HepG2 (cell line): Measurements from ENCODE around the gene KCTD19.

Experiments used
- CHD2 ChIP-seq: IDR thresholded peaks from 2 replicates; pipeline ENCODE4 v1.6.1; 2011; ENCODE audit warnings: low read depth, low read length, improper control_type of control experiment
- E2F5 ChIP-seq: sonication (generic); formaldehyde crosslinking; conservative IDR thresholded peaks from 2 replicates; pipeline ENCODE4 v1.4.0; 2020; ENCODE audit warnings: missing genetic modification reagents
- HCFC1 ChIP-seq: fragments of 150-350 bp; IDR thresholded peaks from 2 replicates; pipeline ENCODE4 v1.6.1; 2014; ENCODE audit warnings: low read depth, low read length
- HNRNPK ChIP-seq: fragments of 200-400 bp; formaldehyde crosslinking; IDR thresholded peaks from 2 replicates; pipeline ENCODE4 v1.6.1; 2018; ENCODE audit warnings: low read length, low read depth, moderate library complexity, mild to moderate bottlenecking; ENCODE audit not compliant: poor library complexity, severe bottlenecking
- MXI1 ChIP-seq: IDR thresholded peaks from 3 replicates; pipeline ENCODE4 v1.6.1; 2012; ENCODE audit warnings: low read depth, low read length, inconsistent platforms, borderline replicate concordance
- STAG1 ChIP-seq: sonication (generic); formaldehyde crosslinking; IDR thresholded peaks from 2 replicates; pipeline ENCODE4 v1.4.0; 2020; ENCODE audit warnings: missing genetic modification reagents
- TOE1 ChIP-seq: sonication (generic); formaldehyde crosslinking; IDR thresholded peaks from 2 replicates; pipeline ENCODE4 v1.4.0; 2020; ENCODE audit warnings: mild to moderate bottlenecking, missing genetic modification reagents
- U2AF2 ChIP-seq: fragments of 200-400 bp; formaldehyde crosslinking; IDR thresholded peaks from 2 replicates; pipeline ENCODE4 v1.6.1; 2017; ENCODE audit warnings: low read depth, mild to moderate bottlenecking, low read length
- ZBTB20 ChIP-seq: sonication (generic); formaldehyde crosslinking; IDR thresholded peaks from 2 replicates; pipeline ENCODE4 v1.8.1; 2023; ENCODE audit warnings: missing genetic modification reagents, low read depth, mild to moderate bottlenecking, borderline replicate concordance
- TF ChIP-seq, protein P1 (sequence below): sonication (generic); formaldehyde crosslinking; IDR thresholded peaks from 2 replicates; pipeline ENCODE4 v1.5.0; 2020; ENCODE audit warnings: mild to moderate bottlenecking, missing genetic modification reagents, moderate library complexity

- TF ChIP-seq MXI1: no peak
- TF ChIP-seq HCFC1: no peak
- TF ChIP-seq E2F5: no peak
- no peak for TF ChIP-seq STAG1 (CRISPR knock-in tag)
- TF ChIP-seq CHD2: no peak
- no peak for TF ChIP-seq ZBTB20 (CRISPR knock-in tag)
- TF ChIP-seq U2AF2: no peak
- TF ChIP-seq TOE1 (CRISPR knock-in tag): no peak
- TF ChIP-seq HNRNPK: no peak
- TF ChIP-seq, protein P1, sequence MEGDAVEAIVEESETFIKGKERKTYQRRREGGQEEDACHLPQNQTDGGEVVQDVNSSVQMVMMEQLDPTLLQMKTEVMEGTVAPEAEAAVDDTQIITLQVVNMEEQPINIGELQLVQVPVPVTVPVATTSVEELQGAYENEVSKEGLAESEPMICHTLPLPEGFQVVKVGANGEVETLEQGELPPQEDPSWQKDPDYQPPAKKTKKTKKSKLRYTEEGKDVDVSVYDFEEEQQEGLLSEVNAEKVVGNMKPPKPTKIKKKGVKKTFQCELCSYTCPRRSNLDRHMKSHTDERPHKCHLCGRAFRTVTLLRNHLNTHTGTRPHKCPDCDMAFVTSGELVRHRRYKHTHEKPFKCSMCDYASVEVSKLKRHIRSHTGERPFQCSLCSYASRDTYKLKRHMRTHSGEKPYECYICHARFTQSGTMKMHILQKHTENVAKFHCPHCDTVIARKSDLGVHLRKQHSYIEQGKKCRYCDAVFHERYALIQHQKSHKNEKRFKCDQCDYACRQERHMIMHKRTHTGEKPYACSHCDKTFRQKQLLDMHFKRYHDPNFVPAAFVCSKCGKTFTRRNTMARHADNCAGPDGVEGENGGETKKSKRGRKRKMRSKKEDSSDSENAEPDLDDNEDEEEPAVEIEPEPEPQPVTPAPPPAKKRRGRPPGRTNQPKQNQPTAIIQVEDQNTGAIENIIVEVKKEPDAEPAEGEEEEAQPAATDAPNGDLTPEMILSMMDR (CRISPR knock-in tag): no peak
Measured at GRCh38 chr16:67311607-67312488, 14.7 kb downstream of the KCTD19 start.
